Left colon (tissue), 2 donors: ENCODE data around the gene PRR35. TPM values are rescaled to one million over a fixed set of nuclear protein-coding genes. Genes with fewer than 3 reads are reported as not detected.

Experiments used
- ATAC-seq: fragments of 200-7000 bp; cut with Tn5 transposase; one replicate; pipeline ENCODE4 v1.9.1; 2020; ENCODE audit warnings: mild to moderate bottlenecking, moderate library complexity
- DNase-seq, 2 donors: peaks; one replicate each; pipeline ENCODE4 v3.0.0-alpha.2; 2020
- intact Hi-C, 2 donors: fragments of 100-400 bp; cut with DNase I in 1 of 2; cut with micrococcal nuclease in 1 of 2; formaldehyde crosslinking; loops; one replicate each; pipeline versions ENCODE4 v1.11.2 to v1.14.0; 2022; cut with DNase I, micrococcal nuclease
- microRNA-seq, 2 donors: library from miRNA; unstranded; fragments of <30 nt; microRNA quantifications; one replicate each; pipeline versions ENCODE4 v1.1.0 to v1.2.0, GENCODE V29; 2020
- total RNA-seq, 2 donors: library from RNA; stranded (reverse); fragmentation: NEBNext Ultra II Directional; extraction: Animal tissue kit (Norgen Biotek cat#: 25700); gene quantifications; one replicate each; pipeline ENCODE4 v1.2.1, GENCODE V29; 2021
- donor health status: DM: no; HTN: no; CAD: no.
- donor health status: DM: yes; HTN: yes; CAD: no.

The PRR35 gene
- total RNA-seq, 2 donors from 2014 or later, result not detected

DNA sequence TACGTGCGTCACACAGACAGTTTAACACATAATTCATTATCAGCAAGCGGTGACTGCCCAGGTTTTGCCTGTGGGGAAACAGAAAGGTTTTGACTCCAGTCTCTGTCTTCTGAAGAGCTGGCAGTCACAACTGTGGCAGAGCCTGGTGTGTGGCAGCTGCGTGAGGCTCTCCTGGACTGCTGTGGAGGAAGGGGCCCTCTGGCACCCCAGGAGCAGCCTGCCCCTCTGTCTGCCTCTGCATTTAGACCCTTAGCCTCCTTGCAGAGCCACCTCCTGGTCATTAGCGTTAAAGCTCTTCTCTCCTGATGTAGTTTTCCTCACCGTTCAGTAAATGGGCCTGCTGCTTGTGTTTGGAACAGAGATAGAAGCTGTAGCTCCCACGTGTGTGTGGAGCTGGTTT, 40.6 kb downstream of the PRR35 start:
- ATAC-seq, result peak; percentile 27

DNA sequence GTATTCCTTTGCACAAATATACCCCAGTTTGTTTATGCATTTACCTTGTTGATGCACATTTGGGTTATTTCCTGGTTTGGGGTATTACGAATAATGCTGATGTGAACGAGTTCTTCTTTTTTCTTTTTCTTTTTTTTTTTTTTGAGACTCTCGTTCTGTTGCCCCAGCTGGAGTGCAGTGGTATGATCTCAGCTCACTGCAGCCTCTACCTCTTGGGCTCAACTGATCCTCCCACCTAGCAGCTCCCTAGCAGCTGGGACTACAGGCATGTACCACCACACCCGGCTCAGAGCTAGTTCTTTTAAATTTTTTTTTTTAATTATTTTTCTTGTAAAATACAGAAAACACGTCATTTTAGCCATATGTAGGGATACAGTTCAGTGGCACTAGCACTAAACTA, 43.7 kb downstream of the PRR35 start:
- intact Hi-C loops, result no loop called here
- no peak for DNase-seq
- no peak for ATAC-seq

More for the DNA sequence above, 40.6 kb downstream of the PRR35 start:
- intact Hi-C loops, result no loop called here
- DNase-seq, result no peak

DNA sequence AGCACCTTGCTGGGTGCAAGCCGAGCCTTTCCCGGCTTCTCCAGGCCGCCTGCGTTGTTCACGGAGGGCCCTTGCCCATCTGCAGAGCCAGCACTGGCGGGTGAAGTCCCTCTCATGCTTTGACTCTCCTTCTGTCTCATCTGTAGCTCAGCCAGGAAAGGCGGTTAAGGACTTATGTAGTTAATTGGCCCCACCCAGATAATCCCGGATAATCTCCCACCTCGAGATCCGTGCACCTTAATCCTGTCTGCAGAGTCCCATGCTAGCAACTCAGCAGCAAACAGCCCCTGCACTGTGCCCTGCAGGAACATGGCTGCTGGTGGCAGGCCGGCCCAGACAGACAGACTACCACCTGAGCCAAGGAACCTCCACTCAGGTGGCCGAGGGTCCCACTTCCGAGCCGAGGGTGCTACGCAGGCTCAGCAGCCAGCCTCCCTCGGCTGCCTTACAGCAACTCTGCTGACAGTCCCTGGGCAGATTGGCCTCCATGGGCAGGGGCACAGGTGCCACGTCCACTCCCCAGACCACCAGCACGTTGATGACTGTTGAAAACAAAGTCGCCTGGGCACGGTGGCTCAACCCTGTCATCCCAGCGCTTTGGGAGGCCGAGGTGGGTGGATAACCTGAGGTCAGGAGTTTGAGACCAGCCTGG, 46.6 kb downstream of the PRR35 start:
- intact Hi-C loops, result no loop called here
- DNase-seq (no peak), ATAC-seq (no peak)

DNA sequence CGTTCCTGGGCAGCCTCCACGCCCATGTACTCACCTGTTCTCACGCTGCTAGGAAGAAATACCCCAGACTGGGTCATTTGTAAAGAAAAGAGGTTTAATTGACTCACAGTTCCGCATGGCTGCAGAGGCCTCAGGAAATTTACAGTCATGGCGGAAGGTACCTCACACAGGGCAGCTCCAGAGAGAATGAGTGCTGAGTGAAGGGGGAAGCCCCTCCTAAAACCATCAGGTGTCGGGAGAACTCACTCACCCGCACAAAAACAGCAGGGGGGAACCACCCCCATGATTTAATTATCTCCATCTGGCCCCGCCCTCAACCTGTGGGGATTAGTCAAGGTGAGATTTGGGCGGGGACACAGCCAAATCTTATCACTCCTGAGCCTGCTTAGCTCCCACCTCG, 47.8 kb downstream of the PRR35 start:
- ATAC-seq (no peak), DNase-seq (no peak)
- intact Hi-C loops, result no loop called here

DNA sequence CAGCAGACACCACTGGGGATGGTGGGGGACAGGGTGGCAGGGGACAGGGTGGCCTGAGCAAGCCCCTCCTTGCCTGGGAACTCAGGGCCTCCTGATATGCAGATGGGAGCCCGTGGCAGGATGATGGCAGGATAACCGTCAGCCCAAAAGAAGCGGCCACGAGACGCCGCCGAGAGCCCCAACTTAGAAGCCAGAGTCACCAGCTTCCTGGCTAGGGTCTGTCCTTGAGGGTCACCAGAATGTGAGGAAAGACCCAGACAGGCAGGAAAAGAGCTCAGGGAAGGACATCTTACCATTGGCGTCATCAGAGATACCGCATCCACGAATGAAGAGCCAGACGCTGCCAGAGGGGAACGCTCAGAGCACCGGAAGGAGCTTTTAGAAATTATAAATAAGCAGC, 49.1 kb downstream of the PRR35 start:
- no peak for DNase-seq
- intact Hi-C loops, result no loop called here
- ATAC-seq, result no peak

DNA sequence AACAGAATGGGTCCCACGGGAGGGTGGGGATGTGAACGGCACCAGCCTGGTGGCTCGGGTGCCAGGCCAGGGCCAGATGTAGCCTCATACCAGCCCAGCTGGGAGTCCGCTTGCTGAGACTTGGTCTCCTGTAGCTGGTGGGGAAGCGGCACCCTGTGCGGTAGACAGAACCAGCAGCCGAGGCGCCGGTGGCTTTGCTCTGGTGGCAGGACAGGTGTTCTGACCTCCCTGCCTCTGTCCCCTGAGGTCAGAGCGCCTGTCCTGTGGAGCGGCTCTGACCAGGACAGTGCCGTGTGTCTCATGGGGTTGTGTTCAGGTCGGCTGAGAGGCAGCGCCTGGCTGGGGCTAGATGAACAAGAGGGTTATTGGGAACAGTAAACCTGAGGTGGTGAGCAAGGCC, 49.8 kb downstream of the PRR35 start:
- DNase-seq (no peak), ATAC-seq (peak; percentile 26)
- intact Hi-C loops, result no loop called here

DNA sequence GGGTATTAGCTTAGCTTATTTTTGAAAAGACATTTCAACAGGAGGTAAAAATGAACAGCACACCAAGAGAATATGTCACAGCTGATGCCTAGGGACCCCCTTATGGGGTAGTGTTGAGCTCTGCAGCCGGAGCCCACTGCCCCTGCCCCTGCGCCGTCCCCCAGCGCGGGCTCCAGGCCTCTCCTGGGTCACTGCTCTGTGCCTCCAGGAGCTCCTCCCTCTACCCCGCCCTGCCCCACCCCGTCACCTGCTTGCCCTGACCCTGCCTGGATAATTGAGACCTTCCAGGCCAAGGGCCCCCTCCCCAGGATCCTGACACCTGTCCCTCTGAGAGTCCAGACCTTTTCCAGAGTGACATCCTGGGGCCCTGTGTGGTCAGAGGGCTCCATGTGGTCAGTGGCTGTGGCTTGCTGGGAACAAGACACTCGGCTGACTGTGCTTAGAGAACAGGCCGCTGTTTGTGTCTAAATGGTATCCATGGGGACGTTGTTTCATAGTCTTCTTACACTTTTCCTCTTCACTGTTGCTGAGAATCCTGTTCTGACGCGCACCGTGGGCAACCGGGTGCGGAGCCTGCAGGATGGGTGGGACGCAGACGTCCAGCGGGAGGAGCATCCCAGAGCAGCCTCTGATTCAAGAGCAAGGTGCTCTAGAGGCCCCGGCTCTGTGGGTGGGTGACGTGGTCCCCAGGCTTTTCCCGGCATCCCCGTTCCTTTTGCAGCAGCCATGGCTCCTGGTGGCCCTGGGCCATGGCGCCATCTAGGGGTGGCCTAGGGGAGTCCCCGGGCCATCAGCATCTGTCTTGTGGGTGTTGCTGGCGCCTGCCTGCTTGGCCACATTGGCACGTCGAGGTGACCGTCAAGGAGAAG, 50.6 kb downstream of the PRR35 start:
- peak in 1 of 2 donors; percentile 74 for DNase-seq
- intact Hi-C loops, result no loop called here

DNA sequence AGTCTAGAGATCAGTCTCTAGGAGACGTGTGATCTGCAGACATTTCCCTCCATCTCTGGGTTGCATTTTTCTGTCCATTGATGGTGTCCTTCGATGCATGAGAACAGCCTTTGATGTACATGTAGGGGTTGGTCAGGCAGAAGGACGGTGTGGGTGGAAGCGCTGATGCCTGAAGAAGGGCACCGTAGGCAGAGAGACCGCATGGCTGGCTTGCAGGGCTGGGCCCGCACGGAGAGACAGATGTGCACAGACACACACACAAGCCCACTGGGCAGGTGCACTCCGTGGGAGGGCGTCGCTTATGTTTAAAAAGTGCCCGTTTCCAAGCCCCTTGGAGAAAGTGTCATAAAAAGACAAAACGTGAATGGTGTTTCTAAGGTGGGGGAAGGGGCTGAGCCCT, 54.9 kb downstream of the PRR35 start:
- ATAC-seq (no peak), DNase-seq (no peak)
- intact Hi-C loops, result no loop called here

More for the DNA sequence above, 50.6 kb downstream of the PRR35 start:
- peak; percentile 87 for ATAC-seq

Small RNA genes within 50 kb of the gene (microRNA-seq; reads per million reads assigned to microRNA genes)
- gene MIR3176, result 2.7 to 6.8 reads per million in 2 donors
- gene MIR5587, result 0 reads per million in 2 donors

Other genes starting within 250 kb of the PRR35 start
- 10 to 100 TPM; 32.8 to 38.4 TPM for gene AXIN1, start 207.7 kb upstream of the PRR35 start, total RNA-seq
- gene MRPL28, start 189.9 kb upstream of the PRR35 start, total RNA-seq, result 10 to 100 TPM; 47.7 to 48.2 TPM
- 100 to 1,000 TPM; 116 to 130 TPM for gene PGAP6, start 178.4 kb upstream of the PRR35 start, total RNA-seq
- gene NME4, start 163.2 kb upstream of the PRR35 start, total RNA-seq, result 10 to 100 TPM; 38.4 to 39.1 TPM
- 10 to 100 TPM; 60.6 to 61.8 TPM for gene DECR2, start 158.5 kb upstream of the PRR35 start, total RNA-seq
- 10 to 100 TPM; 21.2 to 23.2 TPM for gene RAB11FIP3, start 134.7 kb upstream of the PRR35 start, total RNA-seq
- gene CAPN15, start 32.7 kb upstream of the PRR35 start, total RNA-seq, result 100 to 1,000 TPM in 1 of 2 donors, 10 to 100 TPM in 1; 98.8 to 102 TPM
- under 1 TPM in 1 of 2 donors, not detected in 1; 0.36 TPM for gene NHLRC4, start 6.6 kb downstream of the PRR35 start, total RNA-seq
- 10 to 100 TPM; 37.6 to 39.5 TPM for gene PIGQ, start 9.6 kb downstream of the PRR35 start, total RNA-seq
- 10 to 100 TPM; 38.2 to 43.4 TPM for gene RAB40C, start 29.7 kb downstream of the PRR35 start, total RNA-seq
- gene WFIKKN1, start 70.6 kb downstream of the PRR35 start, total RNA-seq, result 1 to 10 TPM in 1 of 2 donors, under 1 TPM in 1; 0.64 to 3.6 TPM
- 10 to 100 TPM; 42.0 to 52.0 TPM for gene METTL26, start 75.9 kb downstream of the PRR35 start, total RNA-seq
- 100 to 1,000 TPM in 1 of 2 donors, 10 to 100 TPM in 1; 98.5 to 161 TPM for gene MCRIP2, start 81.4 kb downstream of the PRR35 start, total RNA-seq
- gene WDR90, start 89.0 kb downstream of the PRR35 start, total RNA-seq, result 10 to 100 TPM; 28.3 to 57.6 TPM
- gene RHOT2, start 107.7 kb downstream of the PRR35 start, total RNA-seq, result 100 to 1,000 TPM; 118 to 158 TPM
- 1 to 10 TPM; 4.4 to 5.3 TPM for gene RHBDL1, start 115.3 kb downstream of the PRR35 start, total RNA-seq
- 100 to 1,000 TPM in 1 of 2 donors, 10 to 100 TPM in 1; 86.6 to 105 TPM for gene STUB1, start 120.0 kb downstream of the PRR35 start, total RNA-seq
- gene JMJD8, start 123.9 kb downstream of the PRR35 start, total RNA-seq, result 10 to 100 TPM; 41.6 to 49.2 TPM
- 10 to 100 TPM in 1 of 2 donors, 1 to 10 TPM in 1; 9.5 to 10.6 TPM for gene WDR24, start 130.0 kb downstream of the PRR35 start, total RNA-seq
- 1 to 10 TPM; 1.2 to 3.1 TPM for gene FBXL16, start 145.4 kb downstream of the PRR35 start, total RNA-seq
- gene METRN, start 154.7 kb downstream of the PRR35 start, total RNA-seq, result 10 to 100 TPM; 21.7 to 37.8 TPM
- gene ANTKMT, start 160.8 kb downstream of the PRR35 start, total RNA-seq, result 10 to 100 TPM; 47.2 to 48.6 TPM
- under 1 TPM; 0.75 to 0.95 TPM for gene CCDC78, start 166.0 kb downstream of the PRR35 start, total RNA-seq
- 1 to 10 TPM; 2.0 to 3.3 TPM for gene HAGHL, start 166.7 kb downstream of the PRR35 start, total RNA-seq
- 10 to 100 TPM; 36.0 to 50.2 TPM for gene CIAO3, start 180.6 kb downstream of the PRR35 start, total RNA-seq
- gene MSLN, start 200.3 kb downstream of the PRR35 start, total RNA-seq, result 1 to 10 TPM; 6.4 to 7.0 TPM
- 10 to 100 TPM; 21.3 to 24.1 TPM for gene RPUSD1, start 228.0 kb downstream of the PRR35 start, total RNA-seq
- 10 to 100 TPM in 1 of 2 donors, 1 to 10 TPM in 1; 9.5 to 20.3 TPM for gene CHTF18, start 228.2 kb downstream of the PRR35 start, total RNA-seq
- under 1 TPM; 0.40 to 0.53 TPM for gene GNG13, start 240.3 kb downstream of the PRR35 start, total RNA-seq